Kidney (tissue), 14 donors: ENCODE data around the gene CLTB. TPM values are rescaled to one million over a fixed set of nuclear protein-coding genes. Genes with fewer than 3 reads are reported as not detected.

Experiments used
- DNase-seq, 5 donors: peaks; one replicate each; pipeline ENCODE4 v3.0.0-alpha.2; 2013 to 2020
- FAIRE-seq: peaks from 2 replicates; lab custom pipeline; 2012; peaks lifted over from hg19 to GRCh38; lab: Jason Lieb, UNC
- H3K27ac ChIP-seq, 2 donors: one replicate each; pipeline ENCODE4 v1.7.0; 2013; ENCODE audit warnings: low read depth in 2 of 2, low read length in 2 of 2, inconsistent platforms in 1 of 2
- H3K27me3 ChIP-seq: one replicate; pipeline ENCODE4 v1.7.1; 2013; ENCODE audit warnings: low read length, inconsistent platforms; ENCODE audit not compliant: control insufficient read depth, insufficient read depth
- H3K36me3 ChIP-seq, 3 donors: one replicate each; pipeline versions ENCODE4 v1.7.0 to v1.7.1; 2013; ENCODE audit warnings: low read length in 3 of 3, control low read depth in 1 of 3, inconsistent platforms in 1 of 3; ENCODE audit not compliant: insufficient read depth in 3 of 3, control insufficient read depth in 2 of 3
- H3K4me1 ChIP-seq, 3 donors: one replicate each; pipeline versions ENCODE4 v1.7.0 to v1.7.1; 2013; ENCODE audit warnings: low read length in 3 of 3, inconsistent platforms in 1 of 3, low read depth in 1 of 3; ENCODE audit not compliant: control insufficient read depth in 2 of 3, insufficient read depth in 2 of 3
- H3K4me3 ChIP-seq, 3 donors: one replicate each; pipeline versions ENCODE4 v1.7.0 to v1.8.1; 2013; ENCODE audit warnings: low read length in 3 of 3, control low read depth in 1 of 3, inconsistent platforms in 1 of 3
- H3K9ac ChIP-seq, 3 donors: one replicate each; pipeline versions ENCODE4 v1.7.0 to v1.7.1; 2013; ENCODE audit warnings: low read length in 3 of 3, control low read depth in 1 of 3, inconsistent platforms in 1 of 3
- H3K9me3 ChIP-seq, 3 donors: one replicate each; pipeline versions ENCODE4 v1.7.0 to v1.7.1; 2013; ENCODE audit warnings: low read length in 3 of 3, control low read depth in 1 of 3, inconsistent platforms in 1 of 3; ENCODE audit not compliant: control insufficient read depth in 2 of 3, insufficient read depth in 1 of 3
- intact Hi-C: fragments of 100-400 bp; cut with DNase I; formaldehyde crosslinking; loops from one replicate; pipeline ENCODE4 v1.11.1; 2022
- polyA plus RNA-seq: library from polyadenylated mRNA; stranded (reverse); fragments of 350-450 nt; fragmentation: Illumina TruSeq; extraction: RNeasy Lipid Tissue Mini Kit (QIAGEN cat#74804); gene quantifications from one replicate; pipeline ENCODE4 v1.2.3, GENCODE V29; 2014; ENCODE audit warnings: low read depth, low replicate concordance; ENCODE audit not compliant: insufficient read depth
- total RNA-seq: library from RNA; stranded (reverse); fragmentation: NEBNext Ultra II Directional; extraction: Animal tissue kit (Norgen Biotek cat#: 25700); gene quantifications from one replicate; pipeline ENCODE4 v1.2.1, GENCODE V29; 2021
- TF ChIP-seq, protein P1 (sequence below): IDR thresholded peaks from 3 replicates; pipeline ENCODE4 v1.5.1; 2012; ENCODE audit warnings: mild to moderate bottlenecking, moderate library complexity, borderline replicate concordance; ENCODE audit not compliant: insufficient read depth; ENCODE audit errors: extremely low read depth
- donor health status: control.
- donor health status: control.
- donor health status: control.
- donor health status: control.
- donor health status: control.
- donor health status: DM: yes; HTN: yes; CAD: no.
- donor health status: Normal renal cell carcinoma (clear cell type).

CLTB gene
- total and polyA plus RNA-seq, 2 donors from 2014 or later = 76.3 to 151 TPM

DNA sequence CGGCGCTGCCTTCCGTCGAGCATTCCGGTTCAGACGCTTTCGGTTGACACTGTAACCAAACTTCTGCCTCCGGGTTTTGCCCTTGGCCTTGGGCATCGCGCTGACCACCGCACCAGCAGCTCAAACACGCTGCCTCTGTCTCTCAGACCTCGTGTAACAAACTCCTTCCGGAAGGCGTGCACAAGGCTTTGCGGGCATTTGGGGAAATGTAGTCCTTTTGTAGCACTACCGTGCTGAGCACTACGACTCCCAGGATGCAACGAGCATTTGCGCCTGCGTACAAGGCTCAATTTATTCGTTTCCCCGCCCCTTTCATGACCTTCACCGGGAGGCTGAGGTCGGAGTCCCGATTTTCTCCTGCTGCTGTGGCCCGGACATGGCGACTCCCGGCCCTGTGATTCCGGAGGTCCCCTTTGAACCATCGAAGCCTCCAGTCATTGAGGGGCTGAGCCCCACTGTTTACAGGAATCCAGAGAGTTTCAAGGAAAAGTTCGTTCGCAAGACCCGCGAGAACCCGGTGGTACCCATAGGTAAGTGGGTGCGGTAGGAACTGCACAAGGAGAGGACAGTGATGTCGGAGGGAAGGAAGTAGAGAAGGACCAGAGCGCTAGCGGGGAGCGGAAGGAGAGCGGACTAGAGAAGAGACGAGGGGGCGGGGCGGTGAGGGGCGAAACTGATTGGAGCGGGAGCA, 27.8 kb downstream of the CLTB start, which contains the start of the genes HIGD2A and NOP16:
Gene HIGD2A (plus strand): TSS at position 308 of the 691 bp plus-strand sequence. CDS start 69 bp downstream, at position 377.
Gene NOP16 (minus strand): TSS at position 155 of the 691 bp plus-strand sequence. CDS start 59 bp downstream, at position 96.
- intact Hi-C loops = no loop called here
- peaks cover 0 to 42% (median 13%) of the 10 kb centered on the region in 3 donors for H3K36me3 ChIP-seq

DNA sequence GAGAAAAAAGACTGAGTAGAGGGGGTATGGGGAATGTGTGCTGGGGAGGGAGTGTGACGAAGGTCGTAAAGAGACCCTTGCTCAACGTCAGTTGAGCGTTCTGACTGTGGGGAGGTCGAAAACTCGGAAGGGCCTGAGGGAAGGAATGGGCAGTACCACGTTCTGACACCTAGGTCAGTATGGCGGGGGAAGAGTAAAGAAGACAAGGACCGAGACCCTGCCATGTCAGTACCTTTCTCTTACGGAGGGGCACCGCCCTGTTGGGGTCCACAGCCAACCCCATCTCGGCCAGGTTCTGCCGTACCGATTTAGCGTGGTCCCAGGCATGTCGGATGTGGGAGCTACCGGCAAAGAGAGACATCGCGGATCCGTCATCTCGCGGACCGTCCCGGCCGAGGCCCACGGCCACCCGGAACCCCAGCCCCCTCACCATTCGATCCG, 28.3 kb downstream of the CLTB start:
- intact Hi-C loops = no loop called here
- no peak for FAIRE-seq
- H3K9ac ChIP-seq = peak overlapping the region; percentile 89 to 98 (median 92)
- peak in 2 of 5 donors; percentile 28 to 54 for DNase-seq
- TF ChIP-seq, protein P1, sequence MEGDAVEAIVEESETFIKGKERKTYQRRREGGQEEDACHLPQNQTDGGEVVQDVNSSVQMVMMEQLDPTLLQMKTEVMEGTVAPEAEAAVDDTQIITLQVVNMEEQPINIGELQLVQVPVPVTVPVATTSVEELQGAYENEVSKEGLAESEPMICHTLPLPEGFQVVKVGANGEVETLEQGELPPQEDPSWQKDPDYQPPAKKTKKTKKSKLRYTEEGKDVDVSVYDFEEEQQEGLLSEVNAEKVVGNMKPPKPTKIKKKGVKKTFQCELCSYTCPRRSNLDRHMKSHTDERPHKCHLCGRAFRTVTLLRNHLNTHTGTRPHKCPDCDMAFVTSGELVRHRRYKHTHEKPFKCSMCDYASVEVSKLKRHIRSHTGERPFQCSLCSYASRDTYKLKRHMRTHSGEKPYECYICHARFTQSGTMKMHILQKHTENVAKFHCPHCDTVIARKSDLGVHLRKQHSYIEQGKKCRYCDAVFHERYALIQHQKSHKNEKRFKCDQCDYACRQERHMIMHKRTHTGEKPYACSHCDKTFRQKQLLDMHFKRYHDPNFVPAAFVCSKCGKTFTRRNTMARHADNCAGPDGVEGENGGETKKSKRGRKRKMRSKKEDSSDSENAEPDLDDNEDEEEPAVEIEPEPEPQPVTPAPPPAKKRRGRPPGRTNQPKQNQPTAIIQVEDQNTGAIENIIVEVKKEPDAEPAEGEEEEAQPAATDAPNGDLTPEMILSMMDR = no peak
- H3K4me1 ChIP-seq = peaks cover 0 to 8% (median 6%) of the 10 kb centered on the region in 3 donors
- H3K9me3 ChIP-seq = no peaks in the 10 kb centered on the region
- H3K27me3 ChIP-seq = no peaks in the 10 kb centered on the region
- peaks cover 0 to 36% (median 12%) of the 10 kb centered on the region in 3 donors for H3K36me3 ChIP-seq
- H3K4me3 ChIP-seq = peak overlapping the region; percentile 95 to 97 (median 97)
- no peak overlapping the region for H3K27ac ChIP-seq

More for the DNA sequence above, 27.8 kb downstream of the CLTB start, which contains the start of the genes HIGD2A and NOP16:
- H3K27me3 ChIP-seq = no peaks in the 10 kb centered on the region
- H3K4me1 ChIP-seq = peaks cover 0 to 8% (median 6%) of the 10 kb centered on the region in 3 donors
- FAIRE-seq = peak; percentile 68
- H3K9me3 ChIP-seq = no peaks in the 10 kb centered on the region
- H3K4me3 ChIP-seq = peak within 1 kb of the TSS; percentile 95 to 97 (median 97)
- H3K27ac ChIP-seq = peak within 1 kb of the TSS; percentile 99 to 100
- TF ChIP-seq, protein P1 = no peak
- H3K9ac ChIP-seq = peak within 1 kb of the TSS; percentile 89 to 98 (median 92)
- DNase-seq = peak; percentile 99 to 100 (median 100)

DNA sequence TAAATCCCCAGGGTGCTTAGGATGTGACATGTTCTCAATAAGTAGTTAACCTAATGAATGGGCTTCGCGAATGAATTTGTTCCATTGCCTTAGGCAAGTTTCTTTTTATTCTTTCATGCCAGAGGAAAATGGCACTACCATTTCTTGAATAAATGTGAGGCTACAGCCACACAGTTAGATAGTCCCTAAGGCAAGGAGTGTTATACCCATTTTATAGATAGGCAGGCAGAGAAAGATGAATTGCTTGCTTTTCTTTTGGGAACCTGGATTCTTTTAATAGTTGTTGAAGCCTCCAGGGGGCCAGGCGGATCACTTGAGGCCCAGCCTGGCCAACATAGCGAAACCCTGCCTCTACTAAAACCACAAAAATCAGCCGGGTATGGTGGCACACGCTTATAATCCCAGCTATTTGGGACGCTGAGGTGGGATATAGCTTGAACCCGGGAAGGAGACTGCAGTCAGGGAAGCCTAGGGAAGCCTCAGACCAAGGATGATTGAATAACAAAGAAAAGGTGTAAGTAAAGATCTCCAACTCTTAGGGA, 28.9 kb downstream of the CLTB start:
- Histone ChIP-seq H3K27ac (no peak overlapping the region), H3K9me3 (no peaks in the 10 kb centered on the region), H3K4me3 (peak overlapping the region; percentile 95 to 97 (median 97)), H3K36me3 (peaks cover 0 to 31% (median 14%) of the 10 kb centered on the region in 3 donors), H3K27me3 (no peaks in the 10 kb centered on the region), H3K9ac (peak overlapping the region; percentile 89 to 98 (median 92)), H3K4me1 (peaks cover 0 to 8% (median 6%) of the 10 kb centered on the region in 3 donors)
- FAIRE-seq (no peak), DNase-seq (no peak)
- TF ChIP-seq, protein P1 = no peak
- intact Hi-C loops = no loop called here
